Thyroid gland (tissue), 4 donors: ENCODE data around the gene NSMCE1. TPM values are rescaled to one million over a fixed set of nuclear protein-coding genes. Genes with fewer than 3 reads are reported as not detected.
"Not testable (repeated sequence)": the region's sequence is repeated elsewhere in the genome, so short reads cannot be mapped to it uniquely, and the experiment has no call there.

ENCODE experiments used
- DNase-seq, 2 donors: peaks; one replicate each; pipeline ENCODE4 v3.0.0-alpha.2; 2019
- H3K27ac ChIP-seq, 3 donors: fragments of 200-600 bp; sonication (generic); 1 replicate in 2 of 3; 2 replicates in 1 of 3; pipeline ENCODE4 v1.5.1; 2016 to 2019; ENCODE audit warnings: mild to moderate bottlenecking in 1 of 3, moderate library complexity in 1 of 3
- H3K27me3 ChIP-seq: fragments of 200-600 bp; sonication (generic); one replicate; pipeline ENCODE4 v1.5.1; 2019
- H3K36me3 ChIP-seq, 2 donors: fragments of 200-600 bp; sonication (generic); one replicate each; pipeline ENCODE4 v1.5.1; 2016 to 2019
- H3K4me1 ChIP-seq, 2 donors: fragments of 200-600 bp; sonication (generic); one replicate each; pipeline ENCODE4 v1.5.1; 2017 to 2019
- H3K4me3 ChIP-seq, 3 donors: fragments of 200-600 bp; sonication (generic); replicated peaks in 1 of 3; 1 replicate in 2 of 3; 2 replicates in 1 of 3; pipeline ENCODE4 v1.5.1; 2016; ENCODE audit warnings: mild to moderate bottlenecking in 1 of 3
- H3K9me3 ChIP-seq: fragments of 200-600 bp; sonication (generic); one replicate; pipeline ENCODE4 v1.5.1; 2017
- POLR2A ChIP-seq, 2 donors: fragments of 450-650 bp; IDR thresholded peaks; one replicate each; pipeline ENCODE4 v1.6.1; 2017; ENCODE audit warnings: antibody characterized with exemption in 2 of 2, mild to moderate bottlenecking in 2 of 2, moderate library complexity in 1 of 2
- WGBS, 2 donors: methylation state at CpG; one replicate each; pipeline ENCODE4 v1.1.5; 2017; 5-methylcytosine and 5-hydroxymethylcytosine counted together
- intact Hi-C: fragments of 100-400 bp; cut with DNase I; formaldehyde crosslinking; loops from one replicate; pipeline ENCODE4 v1.15.1; 2023
- total RNA-seq, 4 donors: library from RNA; depleted of rRNA; stranded (reverse); fragments of >200 nt; gene quantifications; one replicate each; pipeline ENCODE4 v1.2.3, GENCODE V29; 2016
- TF ChIP-seq, protein P1 (sequence below), 6 experiments: fragments of 200-600 bp in 3 of 6; fragments of 450-650 bp in 3 of 6; sonication (generic) in 3 of 6; IDR thresholded peaks; one replicate each; pipeline ENCODE4 v1.5.1; 2016 to 2019; ENCODE audit warnings: antibody characterized with exemption in 6 of 6, mild to moderate bottlenecking in 2 of 6, inconsistent platforms in 1 of 6, moderate library complexity in 1 of 6

Gene NSMCE1
- total RNA-seq, 4 donors from 2014 or later = 40.5 to 52.6 (median 48.8) TPM

DNA sequence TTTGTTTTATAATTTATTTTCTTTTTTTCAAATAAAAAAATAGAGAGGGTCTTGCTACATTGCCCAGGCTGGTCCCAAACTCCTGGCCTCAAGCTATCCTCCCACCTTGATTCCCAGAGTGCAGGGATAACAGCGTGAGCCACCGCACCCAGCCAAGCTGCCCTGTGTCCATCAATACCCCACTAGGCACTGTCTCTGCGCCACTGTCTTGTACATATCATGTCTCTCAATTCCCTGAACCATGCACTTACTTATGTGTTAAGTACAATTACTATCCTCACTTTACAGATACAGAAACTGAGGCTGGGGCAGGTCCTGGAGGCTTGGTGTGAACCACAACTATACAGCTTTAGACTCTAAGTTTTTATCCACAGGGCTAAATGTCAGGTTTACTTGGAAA is 11.7 kb downstream of the NSMCE1 start:
- DNase-seq = no peak
- 97 to 99% methylated on average over 3 of the region's 3 CpGs for WGBS, 2 donors
- no peaks in the 10 kb centered on the region for H3K9me3 ChIP-seq
- H3K4me1 ChIP-seq = peaks cover 0 to 13% of the 10 kb centered on the region in 2 donors
- no peak overlapping the region for H3K4me3 ChIP-seq
- intact Hi-C loops = no loop called here
- peaks cover 6% of the 10 kb centered on the region in 2 donors for H3K36me3 ChIP-seq
- TF ChIP-seq, protein P1, sequence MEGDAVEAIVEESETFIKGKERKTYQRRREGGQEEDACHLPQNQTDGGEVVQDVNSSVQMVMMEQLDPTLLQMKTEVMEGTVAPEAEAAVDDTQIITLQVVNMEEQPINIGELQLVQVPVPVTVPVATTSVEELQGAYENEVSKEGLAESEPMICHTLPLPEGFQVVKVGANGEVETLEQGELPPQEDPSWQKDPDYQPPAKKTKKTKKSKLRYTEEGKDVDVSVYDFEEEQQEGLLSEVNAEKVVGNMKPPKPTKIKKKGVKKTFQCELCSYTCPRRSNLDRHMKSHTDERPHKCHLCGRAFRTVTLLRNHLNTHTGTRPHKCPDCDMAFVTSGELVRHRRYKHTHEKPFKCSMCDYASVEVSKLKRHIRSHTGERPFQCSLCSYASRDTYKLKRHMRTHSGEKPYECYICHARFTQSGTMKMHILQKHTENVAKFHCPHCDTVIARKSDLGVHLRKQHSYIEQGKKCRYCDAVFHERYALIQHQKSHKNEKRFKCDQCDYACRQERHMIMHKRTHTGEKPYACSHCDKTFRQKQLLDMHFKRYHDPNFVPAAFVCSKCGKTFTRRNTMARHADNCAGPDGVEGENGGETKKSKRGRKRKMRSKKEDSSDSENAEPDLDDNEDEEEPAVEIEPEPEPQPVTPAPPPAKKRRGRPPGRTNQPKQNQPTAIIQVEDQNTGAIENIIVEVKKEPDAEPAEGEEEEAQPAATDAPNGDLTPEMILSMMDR (IDR thresholded peaks at IDR 0.05) = no peak
- no peak for TF ChIP-seq POLR2A (IDR thresholded peaks at IDR 0.05)
- no peak overlapping the region for H3K27ac ChIP-seq
- no peaks in the 10 kb centered on the region for H3K27me3 ChIP-seq

DNA sequence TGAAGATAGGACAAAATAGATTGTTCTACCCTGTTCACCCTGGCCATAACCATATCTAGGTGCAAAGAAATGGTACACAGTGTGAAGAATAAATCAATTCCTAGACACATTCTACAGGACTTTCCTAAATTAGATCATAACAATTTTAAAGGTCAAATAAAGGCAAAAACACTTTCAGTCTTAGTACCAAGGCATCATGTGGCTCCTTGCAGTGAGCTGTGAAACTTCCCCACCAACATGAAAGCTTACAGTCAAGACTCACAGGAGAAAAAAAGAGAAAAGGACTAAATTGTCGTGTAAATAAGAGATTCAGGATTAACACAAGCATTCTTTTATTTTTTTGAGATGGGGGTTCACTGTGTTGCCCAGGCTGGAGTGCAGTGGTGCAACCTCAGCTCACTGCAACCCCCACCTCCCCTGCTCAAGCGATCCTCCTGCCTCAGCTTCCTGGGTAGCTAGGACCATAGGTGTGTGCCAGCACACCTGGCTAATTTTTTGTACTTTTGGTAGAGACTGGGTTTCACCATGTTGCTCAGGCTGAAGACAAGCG is 14.2 kb downstream of the NSMCE1 start:
- Histone ChIP-seq H3K4me3 (no peak overlapping the region), H3K27ac (peak overlapping the region in 2 of 3 donors; percentile 27 to 39), H3K27me3 (no peaks in the 10 kb centered on the region), H3K4me1 (peaks cover 0 to 13% of the 10 kb centered on the region in 2 donors), H3K9me3 (no peaks in the 10 kb centered on the region), H3K36me3 (peaks cover 6% of the 10 kb centered on the region in 2 donors)
- intact Hi-C loops = no loop called here
- no peak for DNase-seq
- no peak for TF ChIP-seq POLR2A (IDR thresholded peaks at IDR 0.05)
- TF ChIP-seq, protein P1 (IDR thresholded peaks at IDR 0.05) = no peak
- 90 to 94% methylated on average over 3 of the region's 3 CpGs for WGBS, 2 donors

DNA sequence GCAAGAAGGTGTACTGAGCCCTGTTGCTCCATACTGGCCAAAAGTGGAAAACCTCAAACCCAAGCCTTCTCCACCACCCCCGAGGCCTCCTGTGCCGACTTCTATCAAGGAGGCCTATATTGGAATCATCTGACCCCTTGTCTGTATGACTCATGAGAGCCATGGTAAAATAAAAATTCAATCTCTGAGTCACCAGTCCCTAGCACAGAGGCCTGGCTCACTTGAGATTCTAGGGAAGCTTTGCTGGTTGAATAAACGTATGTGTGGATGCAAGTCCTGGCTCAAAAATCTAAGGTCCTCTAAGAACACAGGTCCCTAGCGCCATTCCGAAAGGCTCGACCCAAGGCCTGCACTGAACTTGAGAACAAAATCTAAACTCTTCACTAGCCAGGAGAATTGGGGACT is 15.0 kb downstream of the NSMCE1 start:
- H3K27ac ChIP-seq = peak overlapping the region in 2 of 3 donors; percentile 27 to 39

DNA sequence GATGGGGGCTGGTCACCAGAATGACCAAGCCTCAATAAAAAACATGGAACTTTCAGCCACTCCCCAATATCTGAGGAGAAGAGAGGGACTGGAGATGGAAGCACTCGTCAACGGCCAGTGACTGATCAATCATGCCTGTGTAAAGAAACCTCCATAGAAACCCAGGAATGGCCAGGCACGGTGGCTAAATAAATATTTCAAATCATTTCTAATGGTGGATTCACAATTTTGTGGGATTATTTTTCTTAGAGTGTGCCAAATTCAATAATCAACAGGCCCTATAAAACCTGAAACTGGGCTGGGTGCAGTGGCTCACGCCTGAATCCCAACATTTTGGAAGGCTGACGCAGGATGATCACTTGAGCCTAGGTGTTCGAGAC is 16.4 kb downstream of the NSMCE1 start:
- WGBS, 2 donors = 94 to 95% methylated on average over 6 of the region's 6 CpGs
- DNase-seq = no peak
- Histone ChIP-seq H3K27me3 (no peaks in the 10 kb centered on the region), H3K27ac (no peak overlapping the region), H3K4me3 (no peak overlapping the region), H3K36me3 (peaks cover 6% of the 10 kb centered on the region in 2 donors), H3K9me3 (no peaks in the 10 kb centered on the region), H3K4me1 (peaks cover 0 to 13% of the 10 kb centered on the region in 2 donors)
- intact Hi-C loops = no loop called here
- no peak for TF ChIP-seq POLR2A (IDR thresholded peaks at IDR 0.05)
- TF ChIP-seq, protein P1 (IDR thresholded peaks at IDR 0.05) = no peak

More for the DNA sequence above, 15.0 kb downstream of the NSMCE1 start:
- Histone ChIP-seq H3K27me3 (no peaks in the 10 kb centered on the region), H3K4me1 (peaks cover 0 to 13% of the 10 kb centered on the region in 2 donors), H3K36me3 (peaks cover 6% of the 10 kb centered on the region in 2 donors), H3K4me3 (no peak overlapping the region), H3K9me3 (no peaks in the 10 kb centered on the region)
- intact Hi-C loops = no loop called here
- no peak for DNase-seq
- no peak for TF ChIP-seq POLR2A (IDR thresholded peaks at IDR 0.05)
- TF ChIP-seq, protein P1 (IDR thresholded peaks at IDR 0.05) = no peak
- 90 to 91% methylated on average over 6 of the region's 6 CpGs for WGBS, 2 donors

DNA sequence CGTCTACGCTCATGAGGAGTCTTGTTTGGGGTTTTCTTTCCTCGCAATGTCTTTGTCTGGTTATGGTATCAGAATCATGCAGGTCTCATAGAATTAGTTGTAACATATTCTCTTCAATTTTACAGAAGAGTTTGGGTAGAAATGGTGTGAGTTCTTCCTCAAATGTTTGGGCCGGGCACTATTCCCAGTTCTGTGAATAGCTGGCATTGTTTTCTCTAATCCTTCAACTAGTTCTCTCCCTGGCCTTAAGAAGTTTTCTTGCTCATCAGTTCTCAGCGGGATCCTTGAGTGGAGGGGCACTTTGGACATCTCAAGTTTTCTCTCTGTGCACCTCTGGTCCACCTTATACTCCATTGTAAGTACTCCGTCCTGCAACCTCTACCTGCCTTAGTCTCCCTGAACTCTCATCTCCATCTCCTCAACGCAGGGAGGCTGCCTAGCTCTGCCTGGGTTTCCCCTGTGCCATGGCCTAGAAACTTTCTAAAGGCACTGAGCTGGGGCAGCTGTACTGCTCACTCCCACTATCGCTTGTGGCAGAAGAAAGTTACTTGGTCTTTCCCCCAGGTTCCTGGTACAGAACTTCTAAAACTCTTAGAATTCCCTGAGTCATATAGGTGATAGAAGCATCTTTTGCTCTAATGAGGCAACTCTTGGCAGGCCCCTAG is 16.9 kb downstream of the NSMCE1 start:
- Histone ChIP-seq H3K27me3 (no peaks in the 10 kb centered on the region), H3K27ac (no peak overlapping the region), H3K36me3 (peaks cover 4 to 6% of the 10 kb centered on the region in 2 donors), H3K4me3 (no peak overlapping the region), H3K9me3 (no peaks in the 10 kb centered on the region), H3K4me1 (peaks cover under 1 to 13% of the 10 kb centered on the region in 2 donors)
- no peak for DNase-seq
- WGBS, 2 donors = 90% methylated on average over 8 of the region's 8 CpGs
- intact Hi-C loops = no loop called here
- TF ChIP-seq, protein P1 (IDR thresholded peaks at IDR 0.05) = no peak
- no peak for TF ChIP-seq POLR2A (IDR thresholded peaks at IDR 0.05)

DNA sequence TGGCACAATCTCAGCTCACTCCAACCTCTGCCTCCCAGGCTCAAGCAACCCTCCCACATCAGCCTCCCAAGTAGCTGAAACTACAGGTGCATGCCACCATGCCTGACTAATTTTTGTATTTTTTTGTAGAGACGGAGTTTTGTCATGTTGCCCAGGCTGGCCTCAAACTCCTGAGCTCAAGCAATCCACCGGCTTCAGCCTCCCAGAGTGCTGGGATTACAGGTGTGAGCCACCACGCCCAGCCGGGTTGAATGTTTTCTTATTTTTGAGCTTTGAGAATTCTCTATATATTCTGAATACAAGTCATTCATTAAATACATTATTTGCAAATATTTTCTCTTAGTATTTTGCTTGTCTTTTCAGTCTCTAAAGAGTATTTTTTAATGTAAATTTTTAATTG is 19.7 kb downstream of the NSMCE1 start:
- WGBS, 2 donors = 91 to 97% methylated on average over 4 of the region's 4 CpGs
- H3K36me3 ChIP-seq, DNase-seq, intact Hi-C loops, H3K27ac ChIP-seq, H3K4me3 ChIP-seq, H3K27me3 ChIP-seq, H3K9me3 ChIP-seq: not testable (repeated sequence)
- H3K4me1 ChIP-seq = peaks cover 19 to 31% of the 10 kb centered on the region in 2 donors
